Smooth muscle cell (in vitro differentiated cells): ENCODE results near the gene ADARB1. TPM values are rescaled to one million over a fixed set of nuclear protein-coding genes. Genes with fewer than 3 reads are reported as not detected.

ENCODE experiments used
- DNase-seq: peaks from one replicate; lab custom pipeline; 2025; ENCODE audit not compliant: unreplicated experiment; lab: John Stamatoyannopoulos, UW
- H2AFZ ChIP-seq: fragments of 200-600 bp; sonication (generic); 2 replicates; pipeline ENCODE4 v1.6.0; 2016; ENCODE audit warnings: antibody characterized with exemption, low read depth, mild to moderate bottlenecking
- H3F3A ChIP-seq: fragments of 200-600 bp; sonication (generic); 2 replicates; pipeline ENCODE4 v1.6.0; 2017; ENCODE audit warnings: antibody characterized with exemption, low read depth
- H3K27ac ChIP-seq: fragments of 200-600 bp; sonication (generic); 2 replicates; pipeline ENCODE4 v1.5.1; 2016; ENCODE audit warnings: low read depth, mild to moderate bottlenecking
- H3K27me3 ChIP-seq: fragments of 200-600 bp; sonication (generic); 2 replicates; pipeline ENCODE4 v1.6.1; 2016; ENCODE audit warnings: low read depth, mild to moderate bottlenecking
- H3K36me3 ChIP-seq: fragments of 200-600 bp; sonication (generic); 2 replicates; pipeline ENCODE4 v1.5.1; 2016; ENCODE audit warnings: low read depth
- H3K4me1 ChIP-seq: fragments of 200-600 bp; sonication (generic); 2 replicates; pipeline ENCODE4 v1.5.1; 2016; ENCODE audit warnings: low read depth
- H3K4me2 ChIP-seq: fragments of 200-600 bp; sonication (generic); 2 replicates; pipeline ENCODE4 v1.6.0; 2016; ENCODE audit warnings: mild to moderate bottlenecking
- H3K4me3 ChIP-seq: fragments of 200-600 bp; sonication (generic); 2 replicates; pipeline ENCODE4 v1.5.1; 2016; ENCODE audit warnings: mild to moderate bottlenecking
- H3K79me2 ChIP-seq: fragments of 200-600 bp; sonication (generic); 2 replicates; pipeline ENCODE4 v1.6.0; 2016; ENCODE audit warnings: low read depth, mild to moderate bottlenecking
- H3K9ac ChIP-seq: fragments of 200-600 bp; sonication (generic); 2 replicates; pipeline ENCODE4 v1.6.0; 2016; ENCODE audit warnings: low read depth
- H3K9me3 ChIP-seq: fragments of 200-600 bp; sonication (generic); replicated peaks from 2 replicates; pipeline ENCODE4 v1.5.1; 2016; ENCODE audit warnings: low read depth
- H4K20me1 ChIP-seq: fragments of 200-600 bp; sonication (generic); 2 replicates; pipeline ENCODE4 v1.6.0; 2016; ENCODE audit warnings: low read depth
- WGBS: methylation state at CpG from one replicate; pipeline ENCODE4 v1.1.7; 2016; ENCODE audit warnings: low lambda C conversion rate; 5-methylcytosine and 5-hydroxymethylcytosine counted together
- polyA plus RNA-seq: library from polyadenylated mRNA; unstranded; fragments of >200 nt; fragmentation: Nextera tagmentation; extraction: Ambion mirVana; gene quantifications from 2 replicates; pipeline ENCODE4 v1.2.1, GENCODE V29; 2016
- total RNA-seq: library from RNA; depleted of rRNA; stranded (reverse); fragments of >200 nt; gene quantifications from 2 replicates; pipeline ENCODE4 v1.2.3, GENCODE V29; 2014
- TF ChIP-seq, protein P1 (sequence below): fragments of 200-600 bp; sonication (generic); IDR thresholded peaks from 2 replicates; pipeline ENCODE4 v1.5.1; 2017; ENCODE audit warnings: borderline replicate concordance, mild to moderate bottlenecking, antibody characterized with exemption; ENCODE audit not compliant: insufficient read depth, poor library complexity, severe bottlenecking

Gene ADARB1
- total and polyA plus RNA-seq, 2 experiments from 2014 or later = 25.6 to 28.9 TPM

DNA sequence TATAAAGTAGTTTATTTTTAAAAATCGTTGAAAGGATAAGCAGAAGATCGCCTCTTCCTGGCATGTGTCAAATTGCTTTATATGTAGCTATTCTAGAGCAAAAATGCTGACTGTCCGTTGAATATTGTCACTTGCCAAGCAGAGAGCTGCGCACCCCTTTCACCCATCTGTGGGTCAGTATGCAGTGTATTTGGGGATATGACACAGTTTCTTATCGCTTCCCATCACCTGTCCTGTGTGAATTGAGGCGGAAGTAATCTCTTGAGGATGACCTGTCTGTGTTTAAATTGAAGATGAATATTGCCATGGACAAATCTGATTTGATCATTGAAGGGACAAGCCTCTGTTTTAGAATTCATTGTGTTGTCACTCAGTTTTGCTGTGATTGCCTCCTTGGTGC is 161.1 kb downstream of the ADARB1 start:
- Histone ChIP-seq H4K20me1 (no peaks in the 10 kb centered on the region), H3K27ac (no peak overlapping the region), H3K36me3 (no peaks in the 10 kb centered on the region), H2AFZ (no peak overlapping the region), H3K4me1 (no peaks in the 10 kb centered on the region), H3K9ac (no peak overlapping the region), H3F3A (no peaks in the 10 kb centered on the region), H3K79me2 (no peaks in the 10 kb centered on the region), H3K4me2 (no peak overlapping the region), H3K9me3 (no peaks in the 10 kb centered on the region), H3K4me3 (no peak overlapping the region), H3K27me3 (no peaks in the 10 kb centered on the region)
- whole genome bisulfite sequencing = 93% methylated on average over 6 of the region's 6 CpGs
- no peak for DNase-seq
- TF ChIP-seq, protein P1, sequence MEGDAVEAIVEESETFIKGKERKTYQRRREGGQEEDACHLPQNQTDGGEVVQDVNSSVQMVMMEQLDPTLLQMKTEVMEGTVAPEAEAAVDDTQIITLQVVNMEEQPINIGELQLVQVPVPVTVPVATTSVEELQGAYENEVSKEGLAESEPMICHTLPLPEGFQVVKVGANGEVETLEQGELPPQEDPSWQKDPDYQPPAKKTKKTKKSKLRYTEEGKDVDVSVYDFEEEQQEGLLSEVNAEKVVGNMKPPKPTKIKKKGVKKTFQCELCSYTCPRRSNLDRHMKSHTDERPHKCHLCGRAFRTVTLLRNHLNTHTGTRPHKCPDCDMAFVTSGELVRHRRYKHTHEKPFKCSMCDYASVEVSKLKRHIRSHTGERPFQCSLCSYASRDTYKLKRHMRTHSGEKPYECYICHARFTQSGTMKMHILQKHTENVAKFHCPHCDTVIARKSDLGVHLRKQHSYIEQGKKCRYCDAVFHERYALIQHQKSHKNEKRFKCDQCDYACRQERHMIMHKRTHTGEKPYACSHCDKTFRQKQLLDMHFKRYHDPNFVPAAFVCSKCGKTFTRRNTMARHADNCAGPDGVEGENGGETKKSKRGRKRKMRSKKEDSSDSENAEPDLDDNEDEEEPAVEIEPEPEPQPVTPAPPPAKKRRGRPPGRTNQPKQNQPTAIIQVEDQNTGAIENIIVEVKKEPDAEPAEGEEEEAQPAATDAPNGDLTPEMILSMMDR = no peak

DNA sequence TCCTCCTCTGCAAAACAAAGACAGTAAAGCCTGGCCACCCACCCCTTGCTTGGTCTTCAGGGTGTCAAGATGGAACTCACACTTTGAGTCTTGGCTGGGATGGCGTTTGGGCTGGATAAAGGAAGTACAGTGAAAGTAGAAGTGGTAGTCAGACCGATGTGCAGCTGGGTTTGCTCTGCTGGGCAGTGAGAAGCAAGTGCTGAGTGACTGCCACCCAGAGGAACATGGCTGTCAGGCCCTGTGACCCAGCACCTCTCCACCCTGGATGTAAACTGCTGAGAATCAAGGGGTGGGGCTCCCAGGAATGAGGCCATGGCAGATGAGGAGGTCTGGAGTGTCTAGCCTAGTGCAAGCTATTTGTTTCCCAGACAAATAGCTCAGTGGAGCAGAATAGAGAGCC is 162.1 kb downstream of the ADARB1 start:
- no peak for DNase-seq
- Histone ChIP-seq H2AFZ (no peak overlapping the region), H3K27ac (no peak overlapping the region), H4K20me1 (no peaks in the 10 kb centered on the region), H3K9me3 (no peaks in the 10 kb centered on the region), H3K36me3 (no peaks in the 10 kb centered on the region), H3F3A (no peaks in the 10 kb centered on the region), H3K4me3 (no peak overlapping the region), H3K79me2 (no peaks in the 10 kb centered on the region), H3K4me2 (no peak overlapping the region), H3K9ac (no peak overlapping the region), H3K27me3 (no peaks in the 10 kb centered on the region), H3K4me1 (no peaks in the 10 kb centered on the region)
- TF ChIP-seq, protein P1 = no peak
- WGBS = 79% methylated on average over 2 of the region's 2 CpGs

DNA sequence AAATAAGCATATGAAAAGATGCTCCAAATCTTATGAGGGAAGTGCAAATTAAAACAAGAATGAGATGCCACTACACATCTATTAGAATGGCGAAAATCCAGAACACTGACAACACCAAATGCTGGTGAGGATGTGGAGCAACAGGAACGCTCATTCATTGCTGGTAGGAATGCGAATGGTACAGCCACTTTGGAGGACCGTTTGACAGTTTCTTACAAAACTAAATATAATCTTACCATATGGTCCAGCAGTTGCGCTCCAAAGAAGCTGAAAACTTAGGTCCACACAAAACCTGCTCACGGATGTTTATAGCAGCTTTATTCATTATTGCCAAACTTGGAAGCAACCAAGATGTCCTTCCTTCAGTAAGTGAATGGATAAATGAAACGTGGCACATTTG is 163.0 kb downstream of the ADARB1 start:
- TF ChIP-seq, protein P1 = no peak
- no peaks in the 10 kb centered on the region for H3K79me2 ChIP-seq
- DNase-seq = no peak
- 91% methylated on average over 7 of the region's 7 CpGs for WGBS
- H3K36me3 ChIP-seq = no peaks in the 10 kb centered on the region
- no peaks in the 10 kb centered on the region for H3K4me1 ChIP-seq
- no peaks in the 10 kb centered on the region for H4K20me1 ChIP-seq
- H2AFZ ChIP-seq = no peak overlapping the region
- no peak overlapping the region for H3K9ac ChIP-seq
- H3F3A ChIP-seq = no peaks in the 10 kb centered on the region
- H3K4me3 ChIP-seq = no peak overlapping the region
- H3K27me3 ChIP-seq = no peaks in the 10 kb centered on the region
- no peaks in the 10 kb centered on the region for H3K9me3 ChIP-seq
- H3K4me2 ChIP-seq = no peak overlapping the region
- no peak overlapping the region for H3K27ac ChIP-seq

DNA sequence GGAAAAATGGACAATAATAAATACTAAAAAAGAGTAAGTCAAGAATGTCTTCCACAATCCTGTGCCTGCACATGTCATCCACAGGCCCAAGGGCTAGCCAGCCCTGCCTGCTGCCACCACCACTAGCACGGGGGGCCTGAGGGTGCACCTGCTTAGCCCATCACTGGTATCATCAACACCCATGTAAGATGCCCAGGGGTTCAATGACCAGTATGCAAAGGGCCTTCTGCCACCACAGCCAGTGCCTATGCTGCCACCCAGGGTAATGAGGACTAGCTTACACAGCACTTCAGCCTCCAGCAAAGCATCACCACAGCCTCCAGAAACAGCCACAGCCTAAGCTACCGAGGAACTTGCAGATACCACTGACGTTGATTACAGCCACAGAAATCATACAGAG is 167.0 kb downstream of the ADARB1 start:
- Histone ChIP-seq H3F3A (no peaks in the 10 kb centered on the region), H3K36me3 (no peaks in the 10 kb centered on the region), H3K4me1 (no peaks in the 10 kb centered on the region), H3K79me2 (no peaks in the 10 kb centered on the region), H3K4me3 (no peak overlapping the region), H3K27me3 (no peaks in the 10 kb centered on the region), H3K27ac (no peak overlapping the region), H4K20me1 (no peaks in the 10 kb centered on the region), H3K4me2 (no peak overlapping the region), H3K9ac (no peak overlapping the region), H2AFZ (no peak overlapping the region), H3K9me3 (peaks cover 11% of the 10 kb centered on the region)
- TF ChIP-seq, protein P1 = no peak
- DNase-seq = no peak
- 79% methylated on average over 3 of the region's 3 CpGs for WGBS
